Spleen (tissue), 11 donors: ENCODE data around the gene TMEM209. TPM values are rescaled to one million over a fixed set of nuclear protein-coding genes. Genes with fewer than 3 reads are reported as not detected.

Source experiments
- DNase-seq: peaks from one replicate; pipeline ENCODE4 v3.0.0-alpha.2; 2020
- H3K27ac ChIP-seq, 8 donors: fragments of 200-600 bp; sonication (generic) in 7 of 8; 1 replicate in 4 of 8; 2 replicates in 4 of 8; pipeline versions ENCODE4 v1.5.0 to v1.8.0; 2016 to 2021; ENCODE audit warnings: inconsistent platforms in 4 of 8, mild to moderate bottlenecking in 4 of 8, moderate library complexity in 1 of 8
- H3K27me3 ChIP-seq, 7 donors: fragments of 200-600 bp; sonication (generic) in 6 of 7; replicated peaks in 1 of 7; 1 replicate in 4 of 7; 2 replicates in 3 of 7; pipeline versions ENCODE4 v1.5.0 to v1.8.0; 2016 to 2021; ENCODE audit warnings: inconsistent platforms in 3 of 7, mild to moderate bottlenecking in 1 of 7
- H3K36me3 ChIP-seq, 6 donors: fragments of 200-600 bp; sonication (generic) in 5 of 6; 1 replicate in 4 of 6; 2 replicates in 2 of 6; pipeline versions ENCODE4 v1.5.0 to v1.8.0; 2016 to 2021; ENCODE audit warnings: inconsistent platforms in 2 of 6
- H3K4me1 ChIP-seq, 6 donors: fragments of 200-600 bp; sonication (generic) in 5 of 6; 1 replicate in 3 of 6; 2 replicates in 3 of 6; pipeline versions ENCODE4 v1.5.0 to v1.8.0; 2016 to 2021; ENCODE audit warnings: inconsistent platforms in 3 of 6
- H3K4me3 ChIP-seq, 8 donors: fragments of 200-600 bp; sonication (generic) in 7 of 8; 1 replicate in 4 of 8; 2 replicates in 4 of 8; pipeline versions ENCODE4 v1.5.0 to v1.8.0; 2016 to 2021; ENCODE audit warnings: inconsistent platforms in 4 of 8, mild to moderate bottlenecking in 4 of 8, moderate library complexity in 2 of 8
- H3K9me3 ChIP-seq, 8 donors: fragments of 200-600 bp; sonication (generic) in 7 of 8; 1 replicate in 4 of 8; 2 replicates in 4 of 8; pipeline versions ENCODE4 v1.5.0 to v1.8.0; 2016 to 2021; ENCODE audit warnings: inconsistent platforms in 4 of 8
- POLR2A ChIP-seq, 3 donors: fragments of 450-650 bp; IDR thresholded peaks; one replicate each; pipeline ENCODE4 v1.5.1; 2017; ENCODE audit warnings: antibody characterized with exemption in 3 of 3, mild to moderate bottlenecking in 1 of 3
- POLR2AphosphoS5 ChIP-seq, 3 donors: sonication (generic); formaldehyde crosslinking; IDR thresholded peaks; one replicate each; pipeline ENCODE4 v1.5.1; 2017; ENCODE audit warnings: antibody characterized with exemption in 3 of 3
- WGBS, 5 donors: extraction: QIAGEN DNeasy Blood & Tissue Kit in 3 of 5; methylation state at CpG; one replicate each; pipeline versions ENCODE4 v1.1.5 to v1.1.7; 2013 to 2018; 5-methylcytosine and 5-hydroxymethylcytosine counted together
- intact Hi-C: fragments of 100-400 bp; cut with DNase I; formaldehyde crosslinking; loops from one replicate; pipeline ENCODE4 v1.15.0; 2023; ENCODE audit warnings: low total_unique reads
- polyA plus RNA-seq, 3 donors: library from polyadenylated mRNA; stranded (reverse); fragments of 200-250 nt; gene quantifications; one replicate each; pipeline ENCODE4 v1.2.1, GENCODE V29; 2013
- total RNA-seq, 7 donors: library from RNA; depleted of rRNA in 3 of 7; stranded (reverse); fragments of >200 nt in 3 of 7; fragmentation: NEBNext Ultra II Directional in 4 of 7; extraction: Animal tissue kit (Norgen Biotek cat#: 25700) in 4 of 7; gene quantifications; one replicate each; pipeline versions ENCODE4 v1.1.0 to v1.2.1, GENCODE V29; 2016 to 2021
- TF ChIP-seq, protein P1 (sequence below), 11 experiments: fragments of 200-600 bp in 7 of 11; fragments of 450-650 bp in 4 of 11; sonication (generic) in 4 of 11; IDR thresholded peaks in 8 of 11; conservative IDR thresholded peaks in 3 of 11; 1 replicate in 7 of 11; 2 replicates in 4 of 11; pipeline versions ENCODE4 v1.4.0 to v1.8.0; 2016 to 2021; ENCODE audit warnings: antibody characterized with exemption in 11 of 11, inconsistent platforms in 4 of 11, mild to moderate bottlenecking in 1 of 11
- donor health status: healthy with polysubstance abuse.
- donor health status: DM: no; HTN: no; CAD: no; lungs with moderate emphysema.
- donor health status: DM: no; HTN: no; CAD: no.
- donor health status: Bipolar disorder and iron deficiency.
- donor health status: healthy.
- donor health status: DM: no; HTN: no; CAD: no.
- donor health status: DM: yes; HTN: yes; CAD: no.

Gene TMEM209
- total and polyA plus RNA-seq, 10 donors, result 5.9 to 25.4 (median 17.4) TPM

- 94 to 97% (median 96%) methylated on average over 10 of the region's 10 CpGs for WGBS, 5 donors
- H3K4me3 ChIP-seq, result no peak overlapping the region
- TF ChIP-seq POLR2A (IDR thresholded peaks at IDR 0.05) (no peak), POLR2AphosphoS5 (IDR thresholded peaks at IDR 0.05) (no peak)
- TF ChIP-seq, protein P1, sequence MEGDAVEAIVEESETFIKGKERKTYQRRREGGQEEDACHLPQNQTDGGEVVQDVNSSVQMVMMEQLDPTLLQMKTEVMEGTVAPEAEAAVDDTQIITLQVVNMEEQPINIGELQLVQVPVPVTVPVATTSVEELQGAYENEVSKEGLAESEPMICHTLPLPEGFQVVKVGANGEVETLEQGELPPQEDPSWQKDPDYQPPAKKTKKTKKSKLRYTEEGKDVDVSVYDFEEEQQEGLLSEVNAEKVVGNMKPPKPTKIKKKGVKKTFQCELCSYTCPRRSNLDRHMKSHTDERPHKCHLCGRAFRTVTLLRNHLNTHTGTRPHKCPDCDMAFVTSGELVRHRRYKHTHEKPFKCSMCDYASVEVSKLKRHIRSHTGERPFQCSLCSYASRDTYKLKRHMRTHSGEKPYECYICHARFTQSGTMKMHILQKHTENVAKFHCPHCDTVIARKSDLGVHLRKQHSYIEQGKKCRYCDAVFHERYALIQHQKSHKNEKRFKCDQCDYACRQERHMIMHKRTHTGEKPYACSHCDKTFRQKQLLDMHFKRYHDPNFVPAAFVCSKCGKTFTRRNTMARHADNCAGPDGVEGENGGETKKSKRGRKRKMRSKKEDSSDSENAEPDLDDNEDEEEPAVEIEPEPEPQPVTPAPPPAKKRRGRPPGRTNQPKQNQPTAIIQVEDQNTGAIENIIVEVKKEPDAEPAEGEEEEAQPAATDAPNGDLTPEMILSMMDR (IDR thresholded peaks at IDR 0.05 in 8 of 11, conservative IDR thresholded peaks at IDR 0.05 in 3 of 11), result no peak
- peaks cover 0 to 97% (median 39%) of the 10 kb centered on the region in 6 donors for H3K36me3 ChIP-seq
- no peak for DNase-seq
- H3K27me3 ChIP-seq, result no peaks in the 10 kb centered on the region
- intact Hi-C loops, result no loop called here
- no peak overlapping the region for H3K27ac ChIP-seq
- no peaks in the 10 kb centered on the region for H3K9me3 ChIP-seq
- peaks cover 0 to 5% (median under 1%) of the 10 kb centered on the region in 6 donors for H3K4me1 ChIP-seq
These were observed 69.7 kb downstream of the TMEM209 start for GRCh38 chr7:130135208-130136205.

- no peak for DNase-seq
- peaks cover 0 to 97% (median 46%) of the 10 kb centered on the region in 6 donors for H3K36me3 ChIP-seq
- no peaks in the 10 kb centered on the region for H3K9me3 ChIP-seq
- no peaks in the 10 kb centered on the region for H3K27me3 ChIP-seq
- no peaks in the 10 kb centered on the region for H3K4me1 ChIP-seq
- no peak overlapping the region for H3K27ac ChIP-seq
- TF ChIP-seq POLR2AphosphoS5 (IDR thresholded peaks at IDR 0.05) (no peak), POLR2A (IDR thresholded peaks at IDR 0.05) (no peak)
- TF ChIP-seq, protein P1 (IDR thresholded peaks at IDR 0.05 in 8 of 11, conservative IDR thresholded peaks at IDR 0.05 in 3 of 11), result no peak
- no peak overlapping the region for H3K4me3 ChIP-seq
- intact Hi-C loops, result no loop called here
- 96 to 98% (median 97%) methylated on average over 7 of the region's 7 CpGs for WGBS, 5 donors
These were observed 70.5 kb downstream of the TMEM209 start for GRCh38 chr7:130134726-130135125.

DNA sequence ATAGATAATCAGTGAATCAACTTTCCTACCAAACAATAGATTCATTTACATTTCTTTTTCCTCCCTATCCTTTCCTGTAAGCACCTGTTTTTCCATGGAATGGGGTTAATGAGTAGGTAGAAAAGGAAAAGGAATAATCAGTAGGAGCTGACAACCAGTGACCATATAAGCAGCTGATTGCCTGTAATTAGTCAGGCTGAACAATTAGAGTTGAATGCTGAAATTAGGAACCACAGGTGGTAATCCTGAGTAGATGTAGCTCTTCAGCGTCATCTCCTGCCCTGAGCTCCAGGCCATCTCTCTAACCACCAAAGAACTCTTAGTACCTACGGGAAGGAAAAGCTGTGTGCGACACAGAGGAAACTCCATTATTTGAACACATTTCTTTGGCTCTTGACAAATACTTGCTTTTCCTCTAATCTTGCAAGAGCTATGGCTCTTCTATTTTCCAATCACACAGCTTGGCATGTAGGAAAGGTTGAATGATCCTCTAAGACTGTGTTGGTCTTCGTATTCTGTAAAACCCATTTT lies 71.0 kb downstream of the TMEM209 start:
- no peak overlapping the region for H3K4me3 ChIP-seq
- WGBS, 5 donors, result 94 to 98% (median 96%) methylated on average over 4 of the region's 4 CpGs
- DNase-seq, result no peak
- H3K27me3 ChIP-seq, result no peaks in the 10 kb centered on the region
- peaks cover 0 to 97% (median 50%) of the 10 kb centered on the region in 6 donors for H3K36me3 ChIP-seq
- no peak overlapping the region for H3K27ac ChIP-seq
- no peaks in the 10 kb centered on the region for H3K4me1 ChIP-seq
- TF ChIP-seq POLR2A (IDR thresholded peaks at IDR 0.05), result no peak
- TF ChIP-seq, protein P1 (IDR thresholded peaks at IDR 0.05 in 8 of 11, conservative IDR thresholded peaks at IDR 0.05 in 3 of 11), result no peak
- intact Hi-C loops, result no loop called here
- no peaks in the 10 kb centered on the region for H3K9me3 ChIP-seq
